ENCODE data around the gene KMT5B. TPM values are rescaled to one million over a fixed set of nuclear protein-coding genes. Genes with fewer than 3 reads are reported as not detected.

Gene KMT5B
- total and polyA plus RNA-seq, 7 donors, result 20.8 to 45.7 (median 38.7) TPM

DNA sequence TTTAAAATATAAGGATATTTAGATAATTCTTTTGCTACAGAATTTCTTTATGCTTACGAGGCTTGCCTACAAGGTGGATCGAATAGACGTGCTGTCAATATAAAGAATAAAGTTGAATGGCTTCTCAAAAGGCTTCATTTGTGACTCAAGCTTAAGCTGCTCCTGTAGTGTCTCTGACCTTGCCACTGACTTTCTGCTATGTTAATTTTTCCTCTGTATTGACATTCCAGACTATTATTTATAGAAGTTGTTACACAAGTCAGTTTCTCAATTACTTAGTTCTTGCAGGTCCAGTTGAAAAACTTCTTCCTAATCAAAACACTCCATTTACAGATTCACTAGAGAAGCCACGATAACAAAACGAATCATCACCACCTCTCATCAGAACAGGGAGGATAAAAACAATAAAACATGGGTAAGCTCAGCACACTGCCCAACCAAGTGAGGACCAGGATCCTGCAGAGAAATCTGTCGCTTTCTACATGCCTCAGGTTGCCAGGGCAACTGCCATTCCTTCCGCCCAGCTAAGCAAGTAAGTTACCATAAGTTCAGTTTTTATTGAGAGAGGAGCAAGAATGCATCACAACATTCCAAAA is 52.9 kb downstream of the KMT5B start:
- DNase-seq, result no peak
- peaks cover 0 to 71% (median 19%) of the 10 kb centered on the region in 4 donors for H3K36me3 ChIP-seq
- H3K4me1 ChIP-seq, result no peaks in the 10 kb centered on the region
- TF ChIP-seq EP300 (IDR thresholded peaks at IDR 0.05), result no peak
- TF ChIP-seq, protein P1, sequence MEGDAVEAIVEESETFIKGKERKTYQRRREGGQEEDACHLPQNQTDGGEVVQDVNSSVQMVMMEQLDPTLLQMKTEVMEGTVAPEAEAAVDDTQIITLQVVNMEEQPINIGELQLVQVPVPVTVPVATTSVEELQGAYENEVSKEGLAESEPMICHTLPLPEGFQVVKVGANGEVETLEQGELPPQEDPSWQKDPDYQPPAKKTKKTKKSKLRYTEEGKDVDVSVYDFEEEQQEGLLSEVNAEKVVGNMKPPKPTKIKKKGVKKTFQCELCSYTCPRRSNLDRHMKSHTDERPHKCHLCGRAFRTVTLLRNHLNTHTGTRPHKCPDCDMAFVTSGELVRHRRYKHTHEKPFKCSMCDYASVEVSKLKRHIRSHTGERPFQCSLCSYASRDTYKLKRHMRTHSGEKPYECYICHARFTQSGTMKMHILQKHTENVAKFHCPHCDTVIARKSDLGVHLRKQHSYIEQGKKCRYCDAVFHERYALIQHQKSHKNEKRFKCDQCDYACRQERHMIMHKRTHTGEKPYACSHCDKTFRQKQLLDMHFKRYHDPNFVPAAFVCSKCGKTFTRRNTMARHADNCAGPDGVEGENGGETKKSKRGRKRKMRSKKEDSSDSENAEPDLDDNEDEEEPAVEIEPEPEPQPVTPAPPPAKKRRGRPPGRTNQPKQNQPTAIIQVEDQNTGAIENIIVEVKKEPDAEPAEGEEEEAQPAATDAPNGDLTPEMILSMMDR (IDR thresholded peaks at IDR 0.05), result no peak
- TF ChIP-seq POLR2A (IDR thresholded peaks at IDR 0.05), result no peak
- TF ChIP-seq POLR2AphosphoS5 (IDR thresholded peaks at IDR 0.05), result no peak
- H3K27me3 ChIP-seq, result no peaks in the 10 kb centered on the region
- no peak overlapping the region for H3K27ac ChIP-seq
- H3K9me3 ChIP-seq, result no peaks in the 10 kb centered on the region
- WGBS, 2 donors, result 93% methylated on average over 7 of the region's 7 CpGs
- no peak overlapping the region for H3K4me3 ChIP-seq
- intact Hi-C loops (cut with DNase I), result no loop called here

DNA sequence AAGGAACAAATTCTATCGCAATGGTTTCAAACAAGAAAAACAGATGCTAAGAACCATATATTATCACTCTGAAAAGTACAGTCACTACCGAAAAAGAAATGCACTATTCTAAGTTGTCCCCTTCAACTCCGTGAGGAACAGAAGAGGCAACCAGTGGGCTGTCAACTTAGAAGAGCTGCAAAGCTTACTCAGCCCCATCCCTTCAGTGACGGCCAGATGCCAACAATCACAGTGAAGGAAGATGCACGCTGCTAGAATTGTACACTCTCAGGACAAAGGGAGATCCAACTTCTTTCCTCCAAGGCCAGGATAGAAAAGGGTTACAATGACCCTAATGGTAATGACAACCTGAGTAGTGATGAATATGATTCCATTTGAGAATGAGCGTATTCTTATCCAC is 53.4 kb downstream of the KMT5B start:
- TF ChIP-seq POLR2AphosphoS5 (IDR thresholded peaks at IDR 0.05) (no peak), POLR2A (IDR thresholded peaks at IDR 0.05) (no peak), EP300 (IDR thresholded peaks at IDR 0.05) (no peak)
- TF ChIP-seq, protein P1 (IDR thresholded peaks at IDR 0.05), result no peak
- H3K4me3 ChIP-seq, result no peak overlapping the region
- no peak for DNase-seq
- intact Hi-C loops (cut with DNase I), result no loop called here
- H3K36me3 ChIP-seq, result peaks cover 0 to 70% (median 19%) of the 10 kb centered on the region in 4 donors
- 76 to 98% methylated on average over 6 of the region's 6 CpGs for WGBS, 2 donors
- H3K4me1 ChIP-seq, result no peaks in the 10 kb centered on the region
- no peaks in the 10 kb centered on the region for H3K27me3 ChIP-seq
- H3K27ac ChIP-seq, result no peak overlapping the region
- no peaks in the 10 kb centered on the region for H3K9me3 ChIP-seq

DNA sequence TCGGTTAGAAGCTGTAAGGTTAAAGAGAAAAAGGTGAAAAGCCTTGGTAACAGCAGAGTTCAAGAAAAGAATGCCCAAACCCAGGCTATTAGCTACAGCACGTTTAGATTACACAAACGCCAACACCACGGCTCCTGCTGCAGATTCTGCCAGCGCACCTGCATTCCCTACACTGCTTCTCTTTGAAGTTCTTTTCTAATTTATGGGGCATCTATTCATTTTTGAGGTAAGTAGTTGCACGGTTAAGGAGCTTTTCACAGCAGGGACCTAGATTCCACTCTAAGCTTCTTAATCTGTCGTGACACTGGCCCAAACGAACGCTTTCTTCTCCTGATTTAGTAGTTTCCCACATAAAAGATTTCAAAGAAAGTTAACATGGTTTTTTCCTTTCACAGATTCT is 53.9 kb downstream of the KMT5B start:
- 93 to 94% methylated on average over 9 of the region's 9 CpGs for WGBS, 2 donors
- no peak for DNase-seq
- H3K36me3 ChIP-seq, result peaks cover 0 to 65% (median 18%) of the 10 kb centered on the region in 4 donors

DNA sequence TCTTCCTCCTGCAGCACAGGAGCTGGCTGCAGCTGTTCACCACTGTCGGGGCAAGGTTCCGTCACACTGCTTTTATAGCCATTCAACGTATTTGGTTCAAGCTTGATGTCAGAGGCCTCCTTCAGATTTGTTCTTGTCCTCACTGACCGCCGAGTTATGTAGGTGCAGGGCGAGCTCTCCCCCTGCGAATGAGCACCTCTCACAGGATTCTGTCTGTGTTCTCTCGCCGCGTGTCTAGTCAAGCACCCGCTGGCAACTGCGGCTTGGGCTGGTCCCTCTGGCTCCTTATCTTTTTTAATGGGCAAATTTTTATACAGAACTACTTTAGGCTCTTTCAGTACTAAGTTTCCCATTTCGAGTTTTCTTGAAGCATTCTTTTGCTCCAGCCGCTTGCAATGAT is 54.5 kb downstream of the KMT5B start:
- intact Hi-C loops (cut with DNase I), result no loop called here
- Histone ChIP-seq H3K27ac (no peak overlapping the region), H3K27me3 (no peaks in the 10 kb centered on the region), H3K36me3 (peaks cover 0 to 60% (median 14%) of the 10 kb centered on the region in 4 donors), H3K4me1 (no peaks in the 10 kb centered on the region), H3K9me3 (no peaks in the 10 kb centered on the region), H3K4me3 (no peak overlapping the region)
- DNase-seq, result no peak
- TF ChIP-seq POLR2A (IDR thresholded peaks at IDR 0.05) (no peak), EP300 (IDR thresholded peaks at IDR 0.05) (no peak), POLR2AphosphoS5 (IDR thresholded peaks at IDR 0.05) (no peak)
- TF ChIP-seq, protein P1 (IDR thresholded peaks at IDR 0.05), result no peak
- 95 to 96% methylated on average over 14 of the region's 14 CpGs for WGBS, 2 donors

More for the DNA sequence above, 53.9 kb downstream of the KMT5B start:
- intact Hi-C loops (cut with DNase I), result no loop called here
- TF ChIP-seq, protein P1 (IDR thresholded peaks at IDR 0.05), result no peak
- TF ChIP-seq POLR2A (IDR thresholded peaks at IDR 0.05) (no peak), EP300 (IDR thresholded peaks at IDR 0.05) (no peak)
- no peaks in the 10 kb centered on the region for H3K4me1 ChIP-seq
- H3K9me3 ChIP-seq, result no peaks in the 10 kb centered on the region
- no peak overlapping the region for H3K4me3 ChIP-seq
- no peaks in the 10 kb centered on the region for H3K27me3 ChIP-seq
- no peak overlapping the region for H3K27ac ChIP-seq

DNA sequence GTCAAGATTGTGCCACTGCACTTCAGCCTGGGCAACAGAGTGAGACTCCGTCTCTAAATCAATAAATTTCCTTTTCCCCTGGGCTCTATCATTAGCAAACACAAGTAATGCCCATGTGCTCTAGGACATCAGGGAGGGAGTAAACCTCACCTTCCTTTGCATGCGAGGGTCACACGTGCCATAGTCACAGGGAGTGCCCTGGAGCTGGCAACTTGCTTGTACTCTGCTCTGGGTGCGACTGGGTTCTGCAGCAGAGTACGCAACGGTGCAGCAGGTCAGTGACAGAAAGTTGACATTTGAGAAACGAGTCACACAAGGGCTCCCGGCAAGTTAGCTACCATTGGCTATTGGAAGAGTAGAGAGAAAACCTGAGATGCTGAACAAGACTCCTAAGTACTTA is 59.4 kb downstream of the KMT5B start:
- Histone ChIP-seq H3K27ac (no peak overlapping the region), H3K4me1 (peaks cover 0 to 7% (median 4%) of the 10 kb centered on the region in 4 donors), H3K36me3 (peaks cover 0 to 27% (median 8%) of the 10 kb centered on the region in 4 donors), H3K9me3 (no peaks in the 10 kb centered on the region), H3K27me3 (no peaks in the 10 kb centered on the region), H3K4me3 (no peak overlapping the region)
- no peak for DNase-seq
- WGBS, 2 donors, result 16 to 70% methylated on average over 8 of the region's 8 CpGs
- TF ChIP-seq POLR2A (IDR thresholded peaks at IDR 0.05) (no peak), EP300 (IDR thresholded peaks at IDR 0.05) (no peak), POLR2AphosphoS5 (IDR thresholded peaks at IDR 0.05) (no peak)
- TF ChIP-seq, protein P1 (IDR thresholded peaks at IDR 0.05), result no peak
- intact Hi-C loops (cut with DNase I), result no loop called here

All from sigmoid colon (tissue), 7 donors.